Skeletal muscle cell (primary cell): ENCODE results near the gene CCR2.
A peak's percentile ranks its signal among the peaks of the same experiment; 100 is the strongest.
"Not testable (repeated sequence)": the region's sequence is repeated elsewhere in the genome, so short reads cannot be mapped to it uniquely, and the experiment has no call there.

Experiments used
- DNase-seq: peaks from one replicate; pipeline ENCODE4 v3.0.0-alpha.2; 2010; ENCODE audit warnings: low read depth
- H3K4me3 ChIP-seq: 2 replicates; pipeline ENCODE4 v1.5.1; 2011; ENCODE audit warnings: low read depth, mild to moderate bottlenecking, control low read depth, low read length, moderate library complexity

Gene CCR2

GRCh38 chr3:46353647-46354410 is at the start of gene CCR2:
TSS of gene CCR2 (plus strand) at chr3:46354111. CDS start at chr3:46357528, 3,417 bp downstream.
- H3K4me3 ChIP-seq, result no peak within 1 kb of the TSS
- DNase-seq, result no peak

GRCh38 chr3:46304739-46305138 is 49.2 kb upstream of the CCR2 start:
- H3K4me3 ChIP-seq, result no peak overlapping the region
- no peak for DNase-seq

DNA sequence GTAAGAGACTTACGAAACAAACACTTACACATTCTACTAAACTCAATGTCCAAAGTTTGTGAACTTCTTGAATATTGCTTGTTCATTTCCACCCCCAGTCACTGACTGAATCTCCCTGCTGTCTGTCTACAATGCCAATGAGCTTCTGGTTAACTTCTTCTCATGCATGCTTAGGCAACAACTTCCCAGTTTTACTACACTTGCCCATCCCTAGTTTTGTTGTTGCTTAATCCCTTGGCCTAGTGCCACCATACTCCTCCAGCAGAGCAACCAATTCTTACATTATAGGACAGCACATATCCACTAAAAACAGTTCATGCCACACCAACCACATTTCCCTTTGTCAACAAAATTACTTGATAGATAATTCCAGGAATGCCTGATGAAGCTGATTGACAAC is 40.9 kb upstream of the CCR2 start:
- peak; percentile 12 for DNase-seq
- H3K4me3 ChIP-seq, result no peak overlapping the region

DNA sequence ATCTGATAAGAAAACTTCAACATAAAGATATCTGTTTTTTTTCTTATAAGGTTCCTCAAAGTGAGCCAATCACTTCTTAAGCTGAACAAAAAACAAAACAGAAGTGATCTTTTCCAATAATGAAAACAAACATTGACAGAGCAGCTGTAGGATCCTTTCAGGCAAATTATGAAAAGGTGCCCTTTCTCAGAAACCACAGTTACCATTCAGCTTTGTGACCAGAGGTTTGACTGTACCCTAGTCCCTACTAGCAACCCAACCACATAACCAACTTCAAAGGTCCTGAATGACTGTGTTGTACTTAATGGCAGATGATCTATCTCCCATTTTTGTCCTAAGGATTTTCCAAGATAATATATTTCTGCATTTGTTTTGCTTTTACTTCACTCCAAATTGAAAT is 39.4 kb upstream of the CCR2 start:
- no peak overlapping the region for H3K4me3 ChIP-seq
- DNase-seq, result no peak

GRCh38 chr3:46316206-46316605 is 37.7 kb upstream of the CCR2 start:
- H3K4me3 ChIP-seq, result no peak overlapping the region

DNA sequence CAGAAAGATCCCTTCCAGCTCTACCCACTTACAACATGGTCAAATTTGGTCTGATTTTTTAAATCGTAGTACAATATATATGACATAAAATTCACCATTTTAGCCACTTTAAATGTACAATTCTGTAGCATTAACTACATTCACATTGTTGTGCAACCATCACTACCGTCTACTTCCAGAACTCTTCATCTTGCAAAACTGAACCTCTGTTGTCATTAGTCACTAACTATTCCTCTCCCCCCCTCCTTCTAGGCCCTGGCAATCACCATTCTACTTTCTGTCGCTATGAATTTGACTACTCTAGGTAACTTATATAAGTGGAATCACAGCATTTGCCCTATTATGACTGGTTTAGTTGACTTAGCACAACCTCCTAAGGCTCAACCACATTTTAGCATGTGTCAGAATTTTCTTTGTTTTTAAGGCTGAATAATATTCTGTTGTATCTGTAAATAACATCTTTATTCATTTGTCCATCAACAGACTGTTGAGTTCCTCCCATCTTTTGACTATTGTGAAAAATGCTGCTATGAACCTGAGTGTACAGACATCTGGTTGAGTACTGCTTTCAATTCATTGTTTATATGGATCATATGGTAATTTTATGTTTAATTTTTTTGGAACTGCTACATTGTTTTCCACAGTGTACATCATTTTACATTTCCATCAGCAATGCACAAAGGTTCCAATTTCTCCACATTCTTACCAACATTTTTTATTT is 35.5 kb upstream of the CCR2 start:
- no peak overlapping the region for H3K4me3 ChIP-seq
- DNase-seq, result no peak

More at GRCh38 chr3:46316206-46316605, 37.7 kb upstream of the CCR2 start:
- no peak for DNase-seq

GRCh38 chr3:46321461-46322104 is 32.3 kb upstream of the CCR2 start:
- H3K4me3 ChIP-seq, result no peak overlapping the region
- no peak for DNase-seq

- DNase-seq, result no peak
- H3K4me3 ChIP-seq, result no peak overlapping the region
Observed at GRCh38 chr3:46324036-46324435, 29.9 kb upstream of the CCR2 start.

- H3K4me3 ChIP-seq, result no peak overlapping the region
- no peak for DNase-seq
Observed at GRCh38 chr3:46325645-46326300, 28.1 kb upstream of the CCR2 start.

GRCh38 chr3:46330676-46331075 is 23.2 kb upstream of the CCR2 start:
- not testable (repeated sequence) for DNase-seq, H3K4me3 ChIP-seq

- H3K4me3 ChIP-seq, result no peak overlapping the region
- DNase-seq, result peak; percentile 6
Observed at GRCh38 chr3:46334741-46335478, 19.0 kb upstream of the CCR2 start.

- H3K4me3 ChIP-seq, result no peak overlapping the region
- DNase-seq, result no peak
Observed at GRCh38 chr3:46335541-46335940, 18.4 kb upstream of the CCR2 start.

- DNase-seq, result no peak
- no peak overlapping the region for H3K4me3 ChIP-seq
Observed at GRCh38 chr3:46337911-46338310, 16.0 kb upstream of the CCR2 start.

DNA sequence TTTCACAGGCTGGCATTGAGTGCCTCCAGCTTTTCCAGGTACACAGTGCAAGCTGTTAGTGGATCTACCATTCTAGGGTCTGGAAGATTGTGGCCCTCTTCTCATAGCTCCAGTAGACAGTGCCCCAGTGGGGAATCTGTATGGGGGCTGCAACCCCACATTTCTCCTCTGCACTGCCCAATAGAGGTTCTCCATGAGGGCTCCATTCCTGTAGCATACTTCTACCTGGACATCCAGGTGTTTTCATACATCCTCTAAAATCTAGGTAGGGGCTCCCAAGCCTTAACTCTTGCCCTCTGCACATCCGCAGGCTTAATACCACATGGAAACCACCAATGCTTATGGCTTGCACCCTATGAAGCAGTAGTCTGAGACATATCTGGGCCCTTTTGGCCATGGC is 15.1 kb upstream of the CCR2 start:
- H3K4me3 ChIP-seq, result no peak overlapping the region
- no peak for DNase-seq

GRCh38 chr3:46344476-46344875 is 9.4 kb upstream of the CCR2 start:
- no peak for DNase-seq
- H3K4me3 ChIP-seq, result no peak overlapping the region

DNA sequence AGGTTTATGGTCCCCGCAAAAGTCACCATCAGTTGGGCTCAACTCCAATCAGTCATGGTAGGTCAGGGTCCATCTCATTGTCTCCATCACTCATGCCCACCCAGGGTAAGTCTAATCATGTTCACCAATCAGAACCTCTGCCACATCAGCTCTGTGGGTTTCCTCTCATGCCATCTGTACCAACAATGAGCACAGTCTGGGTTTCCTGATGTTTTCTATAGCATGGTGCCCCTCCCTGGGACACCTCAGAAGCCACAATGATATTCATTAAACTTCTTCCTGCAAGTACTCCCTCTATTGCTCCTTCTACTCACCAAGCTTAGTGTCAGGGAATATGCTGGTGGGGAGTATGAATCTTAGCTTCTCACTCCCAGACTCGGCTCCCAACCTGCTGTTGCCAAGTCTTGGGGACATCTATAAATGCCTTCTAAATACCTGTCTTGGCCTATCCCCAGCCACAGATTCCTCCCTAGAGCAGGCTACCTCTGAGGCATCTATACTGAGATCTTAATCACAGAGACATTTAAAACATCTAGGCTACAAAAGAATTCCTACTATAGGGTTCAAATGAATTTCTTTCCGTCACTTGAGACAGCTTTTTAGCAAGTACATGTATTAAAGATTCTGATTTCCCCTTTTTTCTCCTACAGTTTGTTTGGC is 5.0 kb upstream of the CCR2 start:
- H3K4me3 ChIP-seq, result no peak overlapping the region
- DNase-seq, result no peak

DNA sequence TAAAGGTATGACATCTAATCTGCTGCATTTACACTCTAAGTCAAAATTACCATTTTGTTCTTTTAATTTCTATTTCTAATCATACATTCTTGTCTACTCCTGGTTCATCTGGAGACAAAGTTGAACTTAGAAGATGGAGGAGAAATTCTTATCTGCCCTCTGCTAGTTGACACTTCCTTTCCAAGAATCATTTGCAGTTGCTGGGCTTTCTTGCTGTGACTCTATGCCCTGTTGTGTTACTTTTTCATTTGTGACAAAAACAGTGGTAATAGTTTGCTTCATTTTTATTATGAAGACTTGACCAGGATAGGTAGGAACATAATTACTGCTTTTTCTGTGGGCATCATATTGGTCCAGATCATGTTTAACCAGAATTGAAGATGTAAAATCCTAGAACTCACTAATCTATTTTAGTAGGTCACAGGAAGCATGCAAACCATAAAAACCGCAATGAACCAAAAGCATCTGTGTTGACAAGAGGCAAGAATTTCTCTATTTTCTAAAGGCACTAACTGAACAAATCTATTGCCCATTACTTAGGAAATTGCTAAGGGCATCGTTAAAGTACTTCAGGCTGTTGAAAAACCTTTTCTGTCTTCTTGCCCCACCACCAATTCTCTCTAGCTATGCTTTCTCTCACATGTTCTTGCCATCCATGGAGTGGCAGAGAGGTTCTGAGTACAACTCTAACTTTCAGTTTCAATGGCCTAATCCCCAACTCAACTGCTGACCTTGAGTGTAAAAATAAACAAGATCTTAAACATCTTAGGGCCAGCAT is 4.2 kb upstream of the CCR2 start:
- no peak for DNase-seq
- no peak overlapping the region for H3K4me3 ChIP-seq

GRCh38 chr3:46350262-46350565 is 3.7 kb upstream of the CCR2 start:
- no peak overlapping the region for H3K4me3 ChIP-seq
- DNase-seq, result no peak
